Activated CD8-positive, alpha-beta T cell treated with anti-CD3 and anti-CD28 coated beads, Interleukin-2, amount 10 ng/mL, durations not matched to agents 7 days and 5 days (primary cell): Measurements from ENCODE around the gene ZAP70. TPM values are rescaled to one million over a fixed set of nuclear protein-coding genes. Genes with fewer than 3 reads are reported as not detected.
A peak's percentile ranks its signal among the peaks of the same experiment; 100 is the strongest.

ENCODE experiments used
- ATAC-seq: fragments of 150-1000 bp; cut with Tn5 transposase; one replicate; pipeline ENCODE4 v1.10.0; 2021; ENCODE audit warnings: moderate library complexity
- CTCF ChIA-PET: fragments of 350-600 bp; sonication (Branson Sonifier 250); formaldehyde crosslinking; loops from one replicate; lab custom pipeline; 2021; ENCODE audit warnings: antibody characterized with exemption; lab: Charles Lee
- POLR2A ChIA-PET: fragments of 350-600 bp; sonication (Branson Sonifier 250); formaldehyde crosslinking; loops from one replicate; lab custom pipeline; 2021; ENCODE audit warnings: antibody characterized with exemption; lab: Charles Lee
- DNase-seq: peaks from one replicate; pipeline ENCODE4 v3.0.0-alpha.2; 2020
- H3K27ac Mint-ChIP-seq: one replicate; pipeline ENCODE4 v1.8.0; 2021; ENCODE audit warnings: mild to moderate bottlenecking, mixed read lengths
- H3K27me3 Mint-ChIP-seq: one replicate; pipeline ENCODE4 v1.8.0; 2021; ENCODE audit warnings: low read depth, mixed read lengths
- H3K36me3 Mint-ChIP-seq: one replicate; pipeline ENCODE4 v1.8.0; 2021; ENCODE audit warnings: low read depth, mixed read lengths
- H3K4me1 Mint-ChIP-seq: one replicate; pipeline ENCODE4 v1.8.0; 2021; ENCODE audit warnings: low read depth, mixed read lengths
- H3K4me3 Mint-ChIP-seq: one replicate; pipeline ENCODE4 v1.8.0; 2021; ENCODE audit warnings: mild to moderate bottlenecking, mixed read lengths
- H3K9me3 Mint-ChIP-seq: one replicate; pipeline ENCODE4 v1.8.0; 2022; ENCODE audit warnings: mixed read lengths; ENCODE audit not compliant: insufficient read depth
- total RNA-seq, 2 experiments: library from RNA; stranded (reverse); gene quantifications; one replicate each; pipeline ENCODE4 v1.2.3, GENCODE V29; 2021

The ZAP70 gene
- total RNA-seq, 2 experiments from 2014 or later, result 268 to 297 TPM

DNA sequence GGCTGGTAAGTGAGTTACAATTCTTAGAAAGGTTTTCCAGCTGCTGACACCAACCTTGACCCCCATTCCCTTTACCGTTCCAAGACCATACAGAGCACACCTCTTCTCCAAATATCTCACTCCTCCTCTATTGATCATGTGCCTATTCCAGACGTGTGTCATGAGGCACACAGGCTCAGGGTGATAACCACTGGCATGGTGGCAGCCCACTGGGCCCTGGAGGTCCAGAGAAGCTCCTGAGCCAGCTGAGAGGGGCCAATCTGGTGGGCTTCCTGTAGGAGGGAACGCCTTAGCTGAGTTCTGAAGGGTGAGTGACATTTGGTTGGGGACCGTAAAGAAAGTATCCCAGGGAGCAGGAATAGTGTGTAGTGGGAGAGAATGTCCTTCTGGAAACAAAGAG is 28.3 kb downstream of the ZAP70 start:
- ATAC-seq (no peak), DNase-seq (no peak)
- Mint-ChIP-seq H3K27ac (peak overlapping the region; percentile 97), H3K36me3 (peaks cover 73% of the 10 kb centered on the region), H3K4me1 (peaks cover 72% of the 10 kb centered on the region), H3K9me3 (no peaks in the 10 kb centered on the region), H3K4me3 (peak overlapping the region; percentile 48), H3K27me3 (no peaks in the 10 kb centered on the region)
- ChIA-PET CTCF (interaction anchor here (0.6 to 10.2 kb wide), 11 partner anchors 10 to 151 kb away, joined by 3 to 265 read pairs (median 10); partner anchors contain the start of gene ZAP70), POLR2A (interaction anchor here (1.0 to 3.2 kb wide), 5 partner anchors 10 to 28 kb away, joined by 3 to 19 read pairs (median 4); partner anchors contain the start of gene ZAP70)

- peaks cover 68% of the 10 kb centered on the region for H3K36me3 Mint-ChIP-seq
- DNase-seq (peak; percentile 50), ATAC-seq (peak; percentile 58)
- ChIA-PET CTCF (interaction anchor here (0.6 to 10.2 kb wide), 12 partner anchors 9 to 152 kb away, joined by 3 to 265 read pairs (median 6); partner anchors contain the start of genes COX5B and ZAP70), POLR2A (interaction anchor here (1.0 to 3.2 kb wide), 6 partner anchors 11 to 97 kb away, joined by 3 to 19 read pairs (median 4); partner anchors contain the start of genes COX5B and ZAP70)
- H3K9me3 Mint-ChIP-seq, result no peaks in the 10 kb centered on the region
- H3K4me3 Mint-ChIP-seq, result peak overlapping the region; percentile 48
- H3K27ac Mint-ChIP-seq, result peak overlapping the region; percentile 97
- H3K4me1 Mint-ChIP-seq, result peaks cover 79% of the 10 kb centered on the region
- no peaks in the 10 kb centered on the region for H3K27me3 Mint-ChIP-seq
These were observed 29.0 kb downstream of the ZAP70 start for GRCh38 chr2:97742381-97742847.

DNA sequence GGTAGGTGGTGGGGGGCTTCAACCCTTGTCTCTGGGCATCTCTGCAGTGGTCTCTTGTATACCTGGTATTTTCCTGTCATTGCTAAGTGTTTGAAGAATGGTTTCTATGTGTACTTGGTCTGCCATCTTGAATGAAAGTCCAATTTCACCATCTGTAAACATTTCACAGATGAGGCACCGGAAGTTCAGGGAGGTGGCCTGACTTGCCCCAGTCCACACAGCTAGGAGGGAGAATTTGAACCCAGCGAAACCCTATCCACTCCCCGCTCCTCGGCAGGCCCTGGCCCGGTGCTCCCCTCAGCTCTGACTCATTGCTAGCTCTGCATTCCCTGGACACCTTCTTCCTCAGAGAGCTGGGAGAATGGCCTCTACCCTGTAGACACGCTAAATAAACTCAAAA is 30.5 kb downstream of the ZAP70 start:
- Mint-ChIP-seq H3K4me1 (peaks cover 86% of the 10 kb centered on the region), H3K36me3 (peaks cover 58% of the 10 kb centered on the region), H3K4me3 (no peak overlapping the region), H3K27me3 (no peaks in the 10 kb centered on the region), H3K27ac (peak overlapping the region; percentile 97), H3K9me3 (no peaks in the 10 kb centered on the region)
- ATAC-seq (no peak), DNase-seq (no peak)
- ChIA-PET POLR2A (interaction anchor here (0.9 to 2.4 kb wide), 4 partner anchors 15 to 30 kb away, joined by 3 to 7 read pairs (median 3); partner anchors contain the start of gene ZAP70), CTCF (interaction anchor here (1.5 to 10.2 kb wide), 4 partner anchors 21 to 153 kb away, joined by 7 to 265 read pairs (median 30); partner anchors contain the start of gene ZAP70)

GRCh38 chr2:97745474-97746174 is 32.2 kb downstream of the ZAP70 start:
- ChIA-PET CTCF (interaction anchor here (1.7 to 10.2 kb wide), 3 partner anchors 34 to 155 kb away, joined by 5 to 265 read pairs (median 14); partner anchors contain the start of gene ZAP70), POLR2A (interaction anchor here (0.8 kb wide), 1 partner anchor 32 kb away, joined by 5 read pairs; the partner anchor contains the start of gene ZAP70)
- Mint-ChIP-seq H3K27me3 (no peaks in the 10 kb centered on the region), H3K4me3 (no peak overlapping the region), H3K4me1 (peaks cover 76% of the 10 kb centered on the region), H3K9me3 (no peaks in the 10 kb centered on the region), H3K27ac (peak overlapping the region; percentile 81), H3K36me3 (peaks cover 45% of the 10 kb centered on the region)
- peak; percentile 66 for ATAC-seq
- peak; percentile 68 for DNase-seq

GRCh38 chr2:97747285-97747684 is 33.9 kb downstream of the ZAP70 start:
- ATAC-seq (peak; percentile 40), DNase-seq (peak; percentile 52)
- no peaks in the 10 kb centered on the region for H3K27me3 Mint-ChIP-seq
- H3K9me3 Mint-ChIP-seq, result no peaks in the 10 kb centered on the region
- CTCF ChIA-PET, result interaction anchor here (1.7 to 10.2 kb wide), 4 partner anchors 36 to 157 kb away, joined by 5 to 265 read pairs (median 46); partner anchors contain the start of gene ZAP70
- peak overlapping the region; percentile 25 for H3K27ac Mint-ChIP-seq
- peaks cover 29% of the 10 kb centered on the region for H3K36me3 Mint-ChIP-seq
- peaks cover 59% of the 10 kb centered on the region for H3K4me1 Mint-ChIP-seq
- POLR2A ChIA-PET, result interaction anchor here (1.3 kb wide), 1 partner anchor 37 kb away, joined by 3 read pairs; no protein-coding TSS in a partner anchor
- no peak overlapping the region for H3K4me3 Mint-ChIP-seq

DNA sequence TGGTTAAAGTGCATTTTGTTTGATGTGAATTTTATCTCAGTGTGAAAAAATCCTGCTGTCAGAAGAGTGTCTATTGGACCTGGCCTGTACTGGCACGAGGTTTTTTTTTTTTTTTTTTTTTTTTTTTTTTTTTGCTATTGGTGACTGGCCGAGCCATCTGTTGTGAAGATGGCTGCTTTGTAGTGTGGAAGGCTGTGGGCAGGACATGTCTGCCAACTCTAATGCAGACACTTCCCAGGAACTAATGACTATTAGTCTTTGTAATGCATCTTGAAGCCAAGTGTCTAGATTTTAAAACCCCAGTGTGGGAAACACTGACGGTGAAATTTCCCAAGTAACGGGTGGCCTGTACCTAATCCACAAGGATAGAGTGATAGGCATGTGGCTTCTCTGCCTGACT is 34.3 kb downstream of the ZAP70 start:
- Mint-ChIP-seq H3K27me3 (no peaks in the 10 kb centered on the region), H3K27ac (peak overlapping the region; percentile 25), H3K4me1 (peaks cover 55% of the 10 kb centered on the region), H3K4me3 (no peak overlapping the region), H3K36me3 (peaks cover 25% of the 10 kb centered on the region), H3K9me3 (no peaks in the 10 kb centered on the region)
- DNase-seq, result no peak
- POLR2A ChIA-PET, result interaction anchor here (1.3 kb wide), 1 partner anchor 38 kb away, joined by 3 read pairs; no protein-coding TSS in a partner anchor
- CTCF ChIA-PET, result interaction anchor here (0.6 to 10.2 kb wide), 14 partner anchors 8 to 637 kb away, joined by 3 to 265 read pairs (median 8); partner anchors contain the start of genes COX5B and ZAP70
- no peak for ATAC-seq

GRCh38 chr2:97749581-97749980 is 36.2 kb downstream of the ZAP70 start:
- H3K27ac Mint-ChIP-seq, result no peak overlapping the region
- H3K9me3 Mint-ChIP-seq, result no peaks in the 10 kb centered on the region
- H3K36me3 Mint-ChIP-seq, result peaks cover 9% of the 10 kb centered on the region
- CTCF ChIA-PET, result interaction anchor here (0.5 to 4.5 kb wide), 3 partner anchors 8 to 51 kb away, joined by 3 to 34 read pairs (median 30); no protein-coding TSS in a partner anchor
- DNase-seq, result no peak
- no peak overlapping the region for H3K4me3 Mint-ChIP-seq
- peaks cover 37% of the 10 kb centered on the region for H3K4me1 Mint-ChIP-seq
- no peaks in the 10 kb centered on the region for H3K27me3 Mint-ChIP-seq
- ATAC-seq, result no peak
- POLR2A ChIA-PET, result no interaction called here

- ChIA-PET CTCF (interaction anchor here (0.5 to 4.5 kb wide), 3 partner anchors 9 to 51 kb away, joined by 3 to 34 read pairs (median 30); no protein-coding TSS in a partner anchor), POLR2A (no interaction called here)
- no peak for ATAC-seq
- Mint-ChIP-seq H3K27me3 (no peaks in the 10 kb centered on the region), H3K4me1 (peaks cover 35% of the 10 kb centered on the region), H3K4me3 (no peak overlapping the region), H3K27ac (no peak overlapping the region), H3K9me3 (no peaks in the 10 kb centered on the region), H3K36me3 (peaks cover 12% of the 10 kb centered on the region)
- DNase-seq, result no peak
These were observed 36.6 kb downstream of the ZAP70 start for GRCh38 chr2:97750017-97750416.

- no peak overlapping the region for H3K27ac Mint-ChIP-seq
- H3K36me3 Mint-ChIP-seq, result peaks cover 15% of the 10 kb centered on the region
- ChIA-PET CTCF (interaction anchor here (1.1 to 4.5 kb wide), 7 partner anchors 8 to 161 kb away, joined by 3 to 34 read pairs (median 4); no protein-coding TSS in a partner anchor), POLR2A (no interaction called here)
- H3K27me3 Mint-ChIP-seq, result no peaks in the 10 kb centered on the region
- DNase-seq (no peak), ATAC-seq (no peak)
- peaks cover 18% of the 10 kb centered on the region for H3K4me1 Mint-ChIP-seq
- H3K4me3 Mint-ChIP-seq, result no peak overlapping the region
- no peaks in the 10 kb centered on the region for H3K9me3 Mint-ChIP-seq
These were observed 38.4 kb downstream of the ZAP70 start for GRCh38 chr2:97751752-97752151.

GRCh38 chr2:97752342-97753334 is 39.3 kb downstream of the ZAP70 start:
- Mint-ChIP-seq H3K4me3 (no peak overlapping the region), H3K27ac (no peak overlapping the region), H3K4me1 (peaks cover 14% of the 10 kb centered on the region), H3K27me3 (no peaks in the 10 kb centered on the region), H3K9me3 (no peaks in the 10 kb centered on the region), H3K36me3 (peaks cover 21% of the 10 kb centered on the region)
- POLR2A ChIA-PET, result interaction anchor here (0.6 kb wide), 1 partner anchor 35 kb away, joined by 3 read pairs; no protein-coding TSS in a partner anchor
- DNase-seq, result no peak
- CTCF ChIA-PET, result interaction anchor here (1.1 to 4.5 kb wide), 5 partner anchors 11 to 54 kb away, joined by 3 to 34 read pairs (median 6); no protein-coding TSS in a partner anchor
- ATAC-seq, result no peak
